GM21381 (cell line): ENCODE measurements around the gene FOXO3.

ENCODE experiments used
- ATAC-seq: cut with Tn5 transposase; IDR thresholded peaks from one replicate; pipeline ENCODE4 v1.9.1; 2021; ENCODE audit warnings: mild to moderate bottlenecking, moderate library complexity; ENCODE audit not compliant: unreplicated experiment

FOXO3 gene

GRCh38 chr6:108625581-108625980 is 64.9 kb downstream of the FOXO3 start:
- ATAC-seq: no peak

GRCh38 chr6:108626777-108627176 is 66.1 kb downstream of the FOXO3 start:
- ATAC-seq: no peak

- no peak for ATAC-seq
These were observed 67.2 kb downstream of the FOXO3 start for GRCh38 chr6:108627692-108628550.

- ATAC-seq: no peak
These were observed 69.5 kb downstream of the FOXO3 start for GRCh38 chr6:108630050-108630714.

GRCh38 chr6:108632441-108632840 is 71.7 kb downstream of the FOXO3 start:
- ATAC-seq: no peak

GRCh38 chr6:108633436-108633835 is 72.7 kb downstream of the FOXO3 start:
- ATAC-seq: no peak

- ATAC-seq: no peak
These were observed 74.9 kb downstream of the FOXO3 start for GRCh38 chr6:108635505-108636226.

GRCh38 chr6:108637963-108638362 is 77.2 kb downstream of the FOXO3 start:
- no peak for ATAC-seq

GRCh38 chr6:108638993-108639392 is 78.3 kb downstream of the FOXO3 start:
- no peak for ATAC-seq

GRCh38 chr6:108640104-108640503 is 79.4 kb downstream of the FOXO3 start:
- ATAC-seq: no peak

- ATAC-seq: no peak
These were observed 82.5 kb downstream of the FOXO3 start for GRCh38 chr6:108643184-108643583.

GRCh38 chr6:108644252-108644651 is 83.5 kb downstream of the FOXO3 start:
- no peak for ATAC-seq

- ATAC-seq: no peak
These were observed 87.5 kb downstream of the FOXO3 start for GRCh38 chr6:108648191-108648590.

GRCh38 chr6:108650325-108650724 is 89.6 kb downstream of the FOXO3 start:
- ATAC-seq: no peak

GRCh38 chr6:108650781-108651180 is 90.1 kb downstream of the FOXO3 start:
- no peak for ATAC-seq

GRCh38 chr6:108651340-108652227 is 90.9 kb downstream of the FOXO3 start:
- no peak for ATAC-seq

GRCh38 chr6:108652375-108652774 is 91.7 kb downstream of the FOXO3 start:
- ATAC-seq: no peak

GRCh38 chr6:108653949-108654348 is 93.2 kb downstream of the FOXO3 start:
- ATAC-seq: no peak

- ATAC-seq: no peak
These were observed 93.9 kb downstream of the FOXO3 start for GRCh38 chr6:108654465-108655106.
